MCF 10A (cell line): ENCODE measurements around the gene LRRC49. TPM values are rescaled to one million over a fixed set of nuclear protein-coding genes. Genes with fewer than 3 reads are reported as not detected.
"Not testable (repeated sequence)": the region's sequence is repeated elsewhere in the genome, so short reads cannot be mapped to it uniquely, and the experiment has no call there.

Source experiments
- BruUV-seq: library from RNA; stranded (reverse); fragments of 400-500 nt; replicated peaks from 2 replicates; lab custom pipeline; 2021; lab: Mats Ljungman, UMichigan
- CTCF ChIA-PET: fragments of 300-600 bp; sonication (Branson Sonifier 250); formaldehyde crosslinking; extraction: SDS; loops from one replicate; lab custom pipeline; 2021; ENCODE audit warnings: antibody characterized with exemption, inconsistent platforms; lab: Yijun Ruan, JAX
- POLR2A ChIA-PET: fragments of 300-600, 350-650 bp; sonication (Branson Sonifier 250); formaldehyde crosslinking; extraction: SDS; loops from one replicate; lab custom pipeline; 2020; ENCODE audit warnings: antibody characterized with exemption, inconsistent platforms; lab: Yijun Ruan, JAX
- DNase-seq: peaks from one replicate; pipeline ENCODE4 v3.0.0-alpha.2; 2018; ENCODE audit not compliant: unreplicated experiment
- H3K27ac Mint-ChIP-seq: one replicate; pipeline ENCODE4 v1.8.0; 2022; ENCODE audit warnings: mild to moderate bottlenecking, low read depth, mixed read lengths; ENCODE audit not compliant: unreplicated experiment
- H3K27me3 Mint-ChIP-seq: one replicate; pipeline ENCODE4 v1.8.0; 2022; ENCODE audit warnings: mixed read lengths; ENCODE audit not compliant: insufficient read depth, unreplicated experiment
- H3K36me3 Mint-ChIP-seq: one replicate; pipeline ENCODE4 v1.8.0; 2022; ENCODE audit warnings: mild to moderate bottlenecking, moderate library complexity, mixed read lengths; ENCODE audit not compliant: insufficient read depth, unreplicated experiment
- H3K4me1 Mint-ChIP-seq: one replicate; pipeline ENCODE4 v1.8.0; 2022; ENCODE audit warnings: mixed read lengths; ENCODE audit not compliant: insufficient read depth, unreplicated experiment
- H3K4me3 Mint-ChIP-seq: one replicate; pipeline ENCODE4 v1.8.0; 2022; ENCODE audit warnings: mild to moderate bottlenecking, moderate library complexity, mixed read lengths; ENCODE audit not compliant: unreplicated experiment
- H3K9me3 Mint-ChIP-seq: one replicate; pipeline ENCODE4 v1.8.0; 2022; ENCODE audit warnings: mixed read lengths; ENCODE audit not compliant: unreplicated experiment
- intact Hi-C: fragments of 100-400 bp; cut with micrococcal nuclease; formaldehyde crosslinking; loops from 2 replicates; pipeline ENCODE4 v1.14.1; 2022
- total RNA-seq: library from RNA; stranded (reverse); gene quantifications from 2 replicates; pipeline ENCODE4 v1.2.3, GENCODE V29; 2022
- TF ChIP-seq, protein P1 (sequence below): fragments of 200-600 bp; IDR thresholded peaks from one replicate; pipeline ENCODE4 v1.8.0; 2022; ENCODE audit warnings: antibody characterized with exemption, mild to moderate bottlenecking; ENCODE audit not compliant: unreplicated experiment

The LRRC49 gene
- total RNA-seq, 1 experiment from 2014 or later, result 8.4 TPM

DNA sequence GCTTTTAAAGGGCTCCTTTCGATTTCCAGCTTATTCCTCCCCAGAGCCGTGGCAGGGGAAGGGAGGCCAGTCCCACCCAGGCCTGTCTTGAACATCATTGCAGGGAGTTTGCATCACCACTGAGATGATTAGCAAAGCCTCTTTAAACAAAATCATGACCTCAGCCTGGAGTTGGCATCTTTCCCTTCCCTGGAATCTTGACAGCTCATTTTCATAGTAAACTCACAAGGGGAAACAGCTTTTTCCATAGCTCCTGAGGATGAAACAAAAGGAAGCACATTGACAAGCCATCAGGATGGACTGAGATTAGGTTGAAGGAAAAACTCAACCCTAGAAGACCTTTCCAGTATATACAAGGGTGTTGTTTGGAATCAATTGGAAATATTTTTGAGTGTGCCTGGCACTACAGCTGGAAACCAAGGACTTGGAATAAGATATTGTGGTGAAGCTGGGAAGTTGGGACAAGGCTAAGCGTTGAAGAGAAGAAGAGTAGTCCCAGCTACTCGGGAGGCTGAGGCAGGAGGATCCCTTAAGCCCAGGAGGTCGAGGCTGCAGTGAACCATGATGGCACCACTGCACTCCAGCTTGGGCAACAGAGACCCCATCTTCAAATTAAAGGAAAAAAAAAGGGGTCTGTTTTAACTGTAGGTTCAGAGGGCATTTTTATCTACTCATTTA, 35.6 kb upstream of the LRRC49 start:
- TSS peak; percentile 84 for BruUV-seq
- peak; percentile 88 for DNase-seq
- H3K36me3 Mint-ChIP-seq, result no peaks in the 10 kb centered on the region
- TF ChIP-seq, protein P1, sequence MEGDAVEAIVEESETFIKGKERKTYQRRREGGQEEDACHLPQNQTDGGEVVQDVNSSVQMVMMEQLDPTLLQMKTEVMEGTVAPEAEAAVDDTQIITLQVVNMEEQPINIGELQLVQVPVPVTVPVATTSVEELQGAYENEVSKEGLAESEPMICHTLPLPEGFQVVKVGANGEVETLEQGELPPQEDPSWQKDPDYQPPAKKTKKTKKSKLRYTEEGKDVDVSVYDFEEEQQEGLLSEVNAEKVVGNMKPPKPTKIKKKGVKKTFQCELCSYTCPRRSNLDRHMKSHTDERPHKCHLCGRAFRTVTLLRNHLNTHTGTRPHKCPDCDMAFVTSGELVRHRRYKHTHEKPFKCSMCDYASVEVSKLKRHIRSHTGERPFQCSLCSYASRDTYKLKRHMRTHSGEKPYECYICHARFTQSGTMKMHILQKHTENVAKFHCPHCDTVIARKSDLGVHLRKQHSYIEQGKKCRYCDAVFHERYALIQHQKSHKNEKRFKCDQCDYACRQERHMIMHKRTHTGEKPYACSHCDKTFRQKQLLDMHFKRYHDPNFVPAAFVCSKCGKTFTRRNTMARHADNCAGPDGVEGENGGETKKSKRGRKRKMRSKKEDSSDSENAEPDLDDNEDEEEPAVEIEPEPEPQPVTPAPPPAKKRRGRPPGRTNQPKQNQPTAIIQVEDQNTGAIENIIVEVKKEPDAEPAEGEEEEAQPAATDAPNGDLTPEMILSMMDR, result no peak
- POLR2A ChIA-PET, result interaction anchor here (0.5 to 2.2 kb wide), 7 partner anchors 11 to 108 kb away, joined by 3 to 12 read pairs (median 3); no protein-coding TSS in a partner anchor
- H3K4me3 Mint-ChIP-seq, result peak overlapping the region; percentile 7
- no peaks in the 10 kb centered on the region for H3K9me3 Mint-ChIP-seq
- H3K27ac Mint-ChIP-seq, result peak overlapping the region; percentile 65
- H3K4me1 Mint-ChIP-seq, result peaks cover 38% of the 10 kb centered on the region
- intact Hi-C loops, result loop anchor here (2.0 kb wide), 1 partner anchor 36 kb away; the partner anchor contains the start of genes LRRC49 and THAP10
- CTCF ChIA-PET, result interaction anchor here (0.6 to 3.2 kb wide), 4 partner anchors 18 to 1259 kb away, joined by 3 to 13 read pairs (median 8); no protein-coding TSS in a partner anchor
- H3K27me3 Mint-ChIP-seq, result no peaks in the 10 kb centered on the region

GRCh38 chr15:70857562-70858285, 34.9 kb upstream of the LRRC49 start:
- intact Hi-C loops, result loop anchor here (2.0 kb wide), 1 partner anchor 35 kb away; the partner anchor contains the start of genes LRRC49 and THAP10
- Mint-ChIP-seq H3K4me1 (peaks cover 34% of the 10 kb centered on the region), H3K27ac (peak overlapping the region; percentile 65), H3K36me3 (no peaks in the 10 kb centered on the region), H3K27me3 (no peaks in the 10 kb centered on the region), H3K4me3 (no peak overlapping the region), H3K9me3 (no peaks in the 10 kb centered on the region)
- ChIA-PET POLR2A (interaction anchor here (0.8 to 2.2 kb wide), 5 partner anchors 11 to 107 kb away, joined by 3 to 12 read pairs (median 3); no protein-coding TSS in a partner anchor), CTCF (interaction anchor here (0.6 to 3.2 kb wide), 4 partner anchors 17 to 1678 kb away, joined by 3 to 13 read pairs (median 8); no protein-coding TSS in a partner anchor)
- BruUV-seq, result no TSS peak
- TF ChIP-seq, protein P1, result no peak
- DNase-seq, result no peak

GRCh38 chr15:70858614-70859321, 33.9 kb upstream of the LRRC49 start:
- BruUV-seq, H3K27me3 Mint-ChIP-seq, POLR2A ChIA-PET, H3K4me3 Mint-ChIP-seq, H3K27ac Mint-ChIP-seq, intact Hi-C loops, DNase-seq, H3K36me3 Mint-ChIP-seq, H3K9me3 Mint-ChIP-seq: not testable (repeated sequence)
- CTCF ChIA-PET, result interaction anchor here (1.6 to 3.2 kb wide), 2 partner anchors 16 to 34 kb away, joined by 7 to 12 read pairs; no protein-coding TSS in a partner anchor
- H3K4me1 Mint-ChIP-seq, result peaks cover 39% of the 10 kb centered on the region

DNA sequence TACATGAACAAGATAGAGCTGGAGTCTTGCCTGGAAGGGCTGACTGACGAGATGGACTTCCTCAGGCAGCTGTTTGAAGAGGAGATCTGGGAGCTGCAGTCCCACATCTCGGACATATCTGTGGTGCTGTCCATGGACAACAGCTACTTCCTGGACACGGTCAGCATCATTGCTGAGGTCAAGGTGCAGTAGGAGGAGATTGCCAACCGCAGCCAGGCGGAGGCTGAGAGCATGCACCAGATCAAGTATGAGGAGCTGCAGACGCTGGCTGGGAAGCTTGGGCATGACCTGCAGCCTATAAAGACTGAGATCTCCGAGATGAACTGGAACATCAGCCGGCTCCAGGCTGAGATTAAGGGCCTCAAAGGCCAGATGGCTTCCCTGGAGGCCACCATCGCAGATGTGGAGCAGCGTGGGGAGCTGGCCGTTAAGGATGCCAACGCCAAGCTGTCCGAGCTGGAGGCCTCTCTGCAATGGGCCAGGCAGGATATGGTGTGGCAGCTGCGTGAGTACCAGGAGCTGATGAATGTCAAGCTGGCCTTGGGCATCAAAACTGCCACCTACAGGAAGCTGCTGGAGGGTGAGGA, 33.2 kb upstream of the LRRC49 start:
- DNase-seq, result no peak
- Mint-ChIP-seq H3K9me3 (no peaks in the 10 kb centered on the region), H3K27me3 (no peaks in the 10 kb centered on the region), H3K4me3 (no peak overlapping the region), H3K27ac (no peak overlapping the region), H3K4me1 (peaks cover 37% of the 10 kb centered on the region), H3K36me3 (no peaks in the 10 kb centered on the region)
- no TSS peak for BruUV-seq
- intact Hi-C loops, result no loop called here
- CTCF ChIA-PET, result interaction anchor here (1.6 to 3.8 kb wide), 2 partner anchors 15 to 34 kb away, joined by 7 to 11 read pairs; no protein-coding TSS in a partner anchor
- POLR2A ChIA-PET, result no interaction called here
- TF ChIP-seq, protein P1, result no peak
